Measurements from ENCODE around the gene UCP2. TPM values are rescaled to one million over a fixed set of nuclear protein-coding genes. Genes with fewer than 3 reads are reported as not detected.

UCP2 gene
- total RNA-seq, 1 experiment from 2014 or later: 54.0 TPM

- Mint-ChIP-seq H3K27me3 (ENCODE audit: low read depth) (peaks cover 10% of the 10 kb centered on the region; the same call in 1 of the 2 replicates), H3K36me3 (peaks cover 34% of the 10 kb centered on the region), H3K9me3 (no peaks in the 10 kb centered on the region), H3K4me3 (no peak overlapping the region), H3K4me1 (no peaks in the 10 kb centered on the region), H3K27ac (no peak overlapping the region)
- ChIA-PET CTCF (no interaction called here), POLR2A (interaction anchor here (2.4 kb wide), 1 partner anchor 10 kb away, joined by 8 read pairs; the partner anchor contains the start of gene UCP2)
- ATAC-seq (no peak), DNase-seq (ENCODE audit: low spot score) (no peak)
- no peak for TF ChIP-seq ATF3 (CRISPR knock-in tag; conservative IDR thresholded peaks at IDR 0.05)
- no peak for TF ChIP-seq FOXP4 (CRISPR knock-in tag; IDR thresholded peaks at IDR 0.05)
- no peak for TF ChIP-seq ZBTB43 (CRISPR knock-in tag; IDR thresholded peaks at IDR 0.05)
- no peak for TF ChIP-seq USF2 (CRISPR knock-in tag; IDR thresholded peaks at IDR 0.05)
- no peak for TF ChIP-seq ZNF121 (CRISPR knock-in tag; IDR thresholded peaks at IDR 0.05)
- TF ChIP-seq STAT6 (CRISPR knock-in tag; conservative IDR thresholded peaks at IDR 0.05; ENCODE audit: low read depth): no peak
- no peak for TF ChIP-seq E2F5 (CRISPR knock-in tag; IDR thresholded peaks at IDR 0.05)
- TF ChIP-seq MAX (CRISPR knock-in tag; IDR thresholded peaks at IDR 0.05): no peak
- TF ChIP-seq EMX1 (CRISPR knock-in tag; IDR thresholded peaks at IDR 0.05): no peak
- no peak for TF ChIP-seq NFE2L1 (CRISPR knock-in tag; IDR thresholded peaks at IDR 0.05)
- TF ChIP-seq NFYB (CRISPR knock-in tag; conservative IDR thresholded peaks at IDR 0.05; ENCODE audit: low read depth): no peak
- TF ChIP-seq GRHL2 (CRISPR knock-in tag; IDR thresholded peaks at IDR 0.05; ENCODE audit: insufficient replicate concordance, severe bottlenecking): no peak
- no peak for TF ChIP-seq PREB (CRISPR knock-in tag; IDR thresholded peaks at IDR 0.05; ENCODE audit: borderline replicate concordance)
- no peak for TF ChIP-seq ZNF425 (CRISPR knock-in tag; conservative IDR thresholded peaks at IDR 0.05)
- no peak for TF ChIP-seq TEAD4 (CRISPR knock-in tag; IDR thresholded peaks at IDR 0.05)
- no peak for TF ChIP-seq PRRX2 (CRISPR knock-in tag; IDR thresholded peaks at IDR 0.05)
- TF ChIP-seq ZSCAN18 (CRISPR knock-in tag; IDR thresholded peaks at IDR 0.05): no peak
These were observed 10.5 kb downstream of the UCP2 start for GRCh38 chr11:73972187-73972586.

Measured in WTC11 (cell line).